Fibroblast of the aortic adventitia (primary cell): Measurements from ENCODE around the gene SLC2A5. TPM values are rescaled to one million over a fixed set of nuclear protein-coding genes. Genes with fewer than 3 reads are reported as not detected.

Experiments used
- DNase-seq: peaks from one replicate; pipeline ENCODE4 v3.0.0-alpha.2; 2010; ENCODE audit warnings: low read depth
- H3K4me3 ChIP-seq: 2 replicates; pipeline ENCODE4 v1.5.1; 2011; ENCODE audit warnings: low read depth, mild to moderate bottlenecking, control low read depth, low read length, moderate library complexity
- CTCF ChIP-seq: IDR thresholded peaks from 2 replicates; pipeline ENCODE4 v1.5.1; 2011; ENCODE audit warnings: mild to moderate bottlenecking, low read length, control low read depth, inconsistent platforms; ENCODE audit not compliant: insufficient read depth
- total RNA-seq: library from RNA; depleted of rRNA; stranded (reverse); fragments of >200 nt; gene quantifications from 2 replicates; pipeline ENCODE4 v1.2.3, GENCODE V29; 2012; ENCODE audit warnings: low replicate concordance

SLC2A5 gene
- total RNA-seq, 1 donor: 0.90 TPM

GRCh38 chr1:9093091-9093490 is 23.7 kb upstream of the SLC2A5 start:
- no peak for TF ChIP-seq CTCF
- no peak overlapping the region for H3K4me3 ChIP-seq
- no peak for DNase-seq

DNA sequence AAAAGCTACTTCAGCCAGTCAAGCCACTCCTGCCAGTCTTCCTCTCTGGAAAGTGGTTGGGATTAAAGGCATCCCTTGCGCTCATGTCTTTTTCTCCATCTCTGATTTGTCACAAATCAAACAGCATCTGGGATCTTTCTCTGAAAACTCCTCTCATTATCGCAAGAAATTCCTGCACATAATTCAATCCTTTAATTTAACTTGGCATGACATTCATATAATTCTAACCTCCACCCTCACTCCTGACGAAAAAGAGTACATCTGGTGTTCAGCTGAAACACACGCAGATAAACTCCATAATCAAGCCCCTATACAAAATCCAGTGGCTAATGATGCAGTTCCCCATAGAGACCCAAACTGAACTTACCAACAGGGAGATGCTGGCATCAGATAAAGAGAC is 19.4 kb upstream of the SLC2A5 start:
- H3K4me3 ChIP-seq: no peak overlapping the region
- TF ChIP-seq CTCF: no peak
- no peak for DNase-seq

DNA sequence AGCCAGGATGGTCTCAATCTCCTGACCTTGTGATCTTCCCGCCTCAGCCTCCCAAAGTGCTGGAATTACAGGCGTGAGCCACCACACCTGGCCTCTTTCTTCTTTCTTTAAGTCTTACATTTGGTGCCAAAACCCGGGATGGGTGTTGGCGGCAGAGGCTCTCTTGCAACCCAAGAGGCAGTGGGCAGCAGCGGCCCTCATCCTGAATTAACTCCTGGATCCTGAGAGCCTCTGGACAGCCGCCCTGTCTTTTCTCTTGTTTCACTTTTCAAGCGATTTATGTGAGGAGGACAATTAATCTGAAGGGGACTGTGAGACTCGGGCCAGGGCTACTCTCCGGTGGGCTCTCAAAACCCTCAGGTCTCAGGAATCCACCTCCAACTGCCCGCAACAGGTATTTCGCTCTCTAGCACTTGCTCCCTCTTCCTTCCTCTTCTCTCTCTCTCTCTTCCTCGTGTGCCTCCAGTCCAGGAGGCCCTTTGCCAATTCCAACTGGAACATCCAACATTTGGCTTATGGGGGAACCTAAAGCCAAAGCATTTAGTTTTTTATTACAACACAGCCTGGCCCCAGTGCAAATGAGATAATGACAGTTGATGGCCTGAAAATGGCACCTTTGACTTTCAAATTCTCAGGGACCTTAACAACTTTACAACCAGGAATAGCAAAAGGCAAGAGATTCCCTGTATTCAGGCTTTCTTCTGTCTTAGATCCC is 18.1 kb upstream of the SLC2A5 start:
- H3K4me3 ChIP-seq: no peak overlapping the region
- DNase-seq: no peak
- TF ChIP-seq CTCF: no peak

DNA sequence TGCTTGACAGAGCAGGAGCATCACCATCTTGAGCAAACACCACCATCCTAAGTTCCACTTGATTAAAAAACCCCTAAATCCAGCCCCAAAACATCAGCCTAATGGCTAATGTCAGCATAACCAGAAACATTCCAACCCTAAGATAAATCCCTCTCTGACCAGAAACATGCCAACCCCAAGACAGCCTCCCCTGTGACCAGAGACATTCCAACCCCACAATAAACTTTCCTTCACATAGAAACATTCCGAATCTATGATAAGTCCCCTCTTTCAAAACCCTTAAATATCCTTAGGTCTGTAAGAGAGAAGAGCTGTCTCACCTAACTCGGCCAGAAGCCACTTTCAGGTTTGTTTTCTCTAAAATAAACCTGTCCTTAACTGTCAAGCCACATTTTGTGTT is 17.4 kb upstream of the SLC2A5 start:
- TF ChIP-seq CTCF: no peak
- DNase-seq: peak; percentile 60

DNA sequence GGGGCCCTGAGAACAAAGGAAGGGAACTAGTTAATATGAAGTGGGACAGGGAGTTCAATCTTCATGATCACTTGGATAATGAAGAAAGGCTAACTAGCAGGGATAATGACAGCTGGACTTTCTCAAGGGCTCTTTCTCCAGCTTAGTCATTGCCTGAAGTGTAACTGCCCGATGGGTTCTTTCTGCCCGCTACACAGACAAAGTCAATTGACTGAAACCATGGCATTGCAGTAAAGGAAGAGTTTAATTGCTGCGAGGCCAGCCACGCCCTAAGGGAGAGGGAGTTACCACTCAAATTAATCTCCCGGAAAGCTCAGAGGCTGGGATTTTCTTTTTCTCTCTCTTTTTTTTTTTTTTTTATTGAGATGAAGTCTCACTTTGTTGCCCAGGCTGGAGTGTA is 16.6 kb upstream of the SLC2A5 start:
- H3K4me3 ChIP-seq: no peak overlapping the region
- TF ChIP-seq CTCF: no peak
- peak; percentile 55 for DNase-seq

More for the DNA sequence above, 17.4 kb upstream of the SLC2A5 start:
- no peak overlapping the region for H3K4me3 ChIP-seq

DNA sequence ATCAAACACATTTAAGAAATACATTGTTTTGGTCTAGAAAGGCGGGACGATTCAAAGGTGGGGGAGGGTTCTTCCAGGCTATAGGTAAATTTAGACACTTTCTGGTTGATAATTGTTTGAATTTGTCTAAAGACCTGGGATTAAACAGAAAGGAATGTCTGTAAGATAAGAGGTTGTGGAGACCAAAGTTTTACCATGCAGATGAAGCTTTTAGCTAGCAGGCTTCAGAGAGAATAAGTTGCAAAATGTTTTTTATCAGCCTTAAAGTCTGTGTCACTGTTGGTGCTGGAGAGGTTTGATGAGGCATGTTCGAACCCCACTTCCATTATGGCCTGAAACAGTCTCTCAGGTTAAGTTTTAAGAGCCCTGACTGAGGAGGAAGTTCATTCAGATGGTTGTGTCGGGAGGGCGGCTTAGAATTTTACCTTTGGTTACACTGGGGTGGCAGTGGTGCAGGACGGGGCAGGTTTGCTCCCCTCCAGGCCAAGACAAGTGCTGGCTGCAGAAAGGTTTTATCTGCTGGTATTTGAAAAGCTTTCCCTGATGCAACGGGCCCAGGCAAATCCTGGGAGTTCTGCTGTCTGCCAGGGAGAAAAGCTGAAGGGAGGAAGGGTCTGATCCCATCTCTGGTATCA is 16.0 kb upstream of the SLC2A5 start:
- H3K4me3 ChIP-seq: no peak overlapping the region
- no peak for TF ChIP-seq CTCF
- peak; percentile 57 for DNase-seq
